ENCODE results near the gene DEFB114. TPM values are rescaled to one million over a fixed set of nuclear protein-coding genes. Genes with fewer than 3 reads are reported as not detected.
"Not testable (repeated sequence)": the region's sequence is repeated elsewhere in the genome, so short reads cannot be mapped to it uniquely, and the experiment has no call there.

Gene DEFB114
- total and polyA plus RNA-seq, 2 donors (not counting 1 experiment from before 2014, with no cell fraction given) = not detected

GRCh38 chr6:49949062-49949461, 14.9 kb downstream of the DEFB114 start:
- no peaks in the 10 kb centered on the region for H3K27me3 ChIP-seq (replicated peaks in 1 of 4; ENCODE audit: control extremely low read depth in 1 of 4, control insufficient read depth in 3 of 4, insufficient read depth in 4 of 4, low read length in 3 of 4)
- H4K20me1 ChIP-seq (ENCODE audit: control insufficient read depth, insufficient read depth, low read length, poor library complexity, severe bottlenecking) = no peaks in the 10 kb centered on the region
- Mint-ChIP-seq H3K4me1 (no peaks in the 10 kb centered on the region), H3K27me3 (no peaks in the 10 kb centered on the region), H3K9me3 (ENCODE audit: insufficient read depth) (peaks cover 14% of the 10 kb centered on the region), H3K27ac (no peak overlapping the region), H3K4me3 (no peak overlapping the region)
- no peak for DNase-seq
- no peaks in the 10 kb centered on the region for H3K4me1 ChIP-seq (ENCODE audit: control insufficient read depth in 2 of 2, insufficient read depth in 2 of 2, low read length in 2 of 2)
- 100% methylated on average over 1 of the region's 4 CpGs for WGBS (ENCODE audit: insufficient coverage)
- no peak overlapping the region for H3K4me3 ChIP-seq (ENCODE audit: control extremely low read depth in 1 of 5, extremely low read depth in 1 of 5, insufficient read depth in 1 of 5, low read depth in 2 of 5, low read length in 4 of 5)
- H3K9ac ChIP-seq (ENCODE audit: low read length) = no peak overlapping the region
- H2AFZ ChIP-seq (ENCODE audit: insufficient read depth, low read depth, low read length, poor library complexity, severe bottlenecking) = no peak overlapping the region
- intact Hi-C loops (cut with micrococcal nuclease) = no loop called here
- no peak for TF ChIP-seq CTCF (IDR thresholded peaks at IDR 0.05)
- no peak for TF ChIP-seq EZH2 (IDR thresholded peaks at IDR 0.05; ENCODE audit: borderline replicate concordance, insufficient read depth, low read depth, low read length, poor library complexity, severe bottlenecking)
- peaks cover 0 to 2% (median 0%) of the 10 kb centered on the region in 3 donors for H3K9me3 ChIP-seq (ENCODE audit: control extremely low read depth in 1 of 3, control insufficient read depth in 2 of 3, insufficient read depth in 1 of 3, low read length in 2 of 3)
- ATAC-seq (ENCODE audit: low read depth) = no peak
- H3K36me3 ChIP-seq (replicated peaks in 1 of 2; ENCODE audit: control extremely low read depth in 1 of 2, control insufficient read depth in 1 of 2, extremely low read depth in 1 of 2, insufficient read depth in 2 of 2, low read length in 1 of 2) = no peaks in the 10 kb centered on the region
- H3K79me2 ChIP-seq (ENCODE audit: control insufficient read depth, insufficient read depth, low read length) = no peaks in the 10 kb centered on the region
- ChIA-PET CTCF (no interaction called here), POLR2A (no interaction called here)
- H3K4me2 ChIP-seq (replicated peaks; ENCODE audit: low read depth, low read length, poor library complexity, severe bottlenecking) = no peak overlapping the region
- no peak overlapping the region for H3K27ac ChIP-seq (ENCODE audit: low read length in 2 of 2)

DNA sequence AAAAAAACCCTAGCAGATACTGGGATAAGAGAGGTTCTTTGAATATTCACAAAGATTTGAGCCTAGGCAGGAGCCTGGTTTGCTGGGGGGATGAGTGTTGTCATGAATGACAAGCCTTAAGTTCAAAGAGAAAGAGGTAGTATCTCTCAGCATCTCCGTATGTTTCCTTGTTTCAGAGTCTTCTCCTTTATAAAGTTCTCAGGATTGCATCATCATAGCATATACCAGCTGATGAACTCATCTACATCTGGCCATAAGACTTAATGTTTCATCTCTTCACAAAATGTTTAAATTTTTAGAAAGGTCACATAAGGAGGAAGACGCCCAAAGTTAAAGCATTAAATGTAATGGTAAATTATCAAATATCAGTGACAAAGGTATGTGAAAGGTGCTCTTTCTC, 17.1 kb downstream of the DEFB114 start:
- ATAC-seq (ENCODE audit: low read depth) = no peak
- Mint-ChIP-seq H3K27me3 (no peaks in the 10 kb centered on the region), H3K9me3 (ENCODE audit: insufficient read depth) (peaks cover 18% of the 10 kb centered on the region), H3K27ac (no peak overlapping the region), H3K4me3 (no peak overlapping the region), H3K4me1 (no peaks in the 10 kb centered on the region)
- Histone ChIP-seq H2AFZ (ENCODE audit: insufficient read depth, low read depth, low read length, poor library complexity, severe bottlenecking) (no peak overlapping the region), H3K36me3 (replicated peaks in 1 of 2; ENCODE audit: control extremely low read depth in 1 of 2, control insufficient read depth in 1 of 2, extremely low read depth in 1 of 2, insufficient read depth in 2 of 2, low read length in 1 of 2) (no peaks in the 10 kb centered on the region), H3K4me1 (ENCODE audit: control insufficient read depth in 2 of 2, insufficient read depth in 2 of 2, low read length in 2 of 2) (no peaks in the 10 kb centered on the region), H3K79me2 (ENCODE audit: control insufficient read depth, insufficient read depth, low read length) (no peaks in the 10 kb centered on the region), H3K27ac (ENCODE audit: low read length in 2 of 2) (no peak overlapping the region), H3K4me3 (ENCODE audit: control extremely low read depth in 1 of 5, extremely low read depth in 1 of 5, insufficient read depth in 1 of 5, low read depth in 2 of 5, low read length in 4 of 5) (no peak overlapping the region), H4K20me1 (ENCODE audit: control insufficient read depth, insufficient read depth, low read length, poor library complexity, severe bottlenecking) (no peaks in the 10 kb centered on the region), H3K4me2 (replicated peaks; ENCODE audit: low read depth, low read length, poor library complexity, severe bottlenecking) (no peak overlapping the region), H3K27me3 (replicated peaks in 1 of 4; ENCODE audit: control extremely low read depth in 1 of 4, control insufficient read depth in 3 of 4, insufficient read depth in 4 of 4, low read length in 3 of 4) (no peaks in the 10 kb centered on the region), H3K9me3 (ENCODE audit: control extremely low read depth in 1 of 3, control insufficient read depth in 2 of 3, insufficient read depth in 1 of 3, low read length in 2 of 3) (peaks cover 0 to 2% (median 0%) of the 10 kb centered on the region in 3 donors), H3K9ac (ENCODE audit: low read length) (no peak overlapping the region)
- no peak for DNase-seq
- WGBS (ENCODE audit: insufficient coverage) = no CpG with 5 or more reads among the region's 2 CpGs
- ChIA-PET CTCF (no interaction called here), POLR2A (no interaction called here)
- intact Hi-C loops (cut with micrococcal nuclease) = no loop called here
- no peak for TF ChIP-seq CTCF (IDR thresholded peaks at IDR 0.05)
- TF ChIP-seq EZH2 (IDR thresholded peaks at IDR 0.05; ENCODE audit: borderline replicate concordance, insufficient read depth, low read depth, low read length, poor library complexity, severe bottlenecking) = no peak

GRCh38 chr6:49944068-49944467, 19.9 kb downstream of the DEFB114 start:
- CTCF ChIA-PET; H3K4me1 ChIP-seq (ENCODE audit: control insufficient read depth in 2 of 2, insufficient read depth in 2 of 2, low read length in 2 of 2); H3K4me1 Mint-ChIP-seq; H3K27me3 Mint-ChIP-seq; H3K9ac ChIP-seq (ENCODE audit: low read length); H4K20me1 ChIP-seq (ENCODE audit: control insufficient read depth, insufficient read depth, low read length, poor library complexity, severe bottlenecking); H2AFZ ChIP-seq (ENCODE audit: insufficient read depth, low read depth, low read length, poor library complexity, severe bottlenecking); H3K4me3 ChIP-seq (ENCODE audit: control extremely low read depth in 1 of 5, extremely low read depth in 1 of 5, insufficient read depth in 1 of 5, low read depth in 2 of 5, low read length in 4 of 5); H3K4me2 ChIP-seq (replicated peaks; ENCODE audit: low read depth, low read length, poor library complexity, severe bottlenecking); ATAC-seq (ENCODE audit: low read depth); POLR2A ChIA-PET; H3K36me3 ChIP-seq (replicated peaks in 1 of 2; ENCODE audit: control extremely low read depth in 1 of 2, control insufficient read depth in 1 of 2, extremely low read depth in 1 of 2, insufficient read depth in 2 of 2, low read length in 1 of 2); H3K4me3 Mint-ChIP-seq; H3K27ac Mint-ChIP-seq; intact Hi-C loops (cut with micrococcal nuclease); H3K9me3 ChIP-seq (ENCODE audit: control extremely low read depth in 1 of 3, control insufficient read depth in 2 of 3, insufficient read depth in 1 of 3, low read length in 2 of 3); DNase-seq; H3K27ac ChIP-seq (ENCODE audit: low read length in 2 of 2); H3K79me2 ChIP-seq (ENCODE audit: control insufficient read depth, insufficient read depth, low read length); H3K27me3 ChIP-seq (replicated peaks in 1 of 4; ENCODE audit: control extremely low read depth in 1 of 4, control insufficient read depth in 3 of 4, insufficient read depth in 4 of 4, low read length in 3 of 4): not testable (repeated sequence)
- no CpG with 5 or more reads among the region's 3 CpGs for WGBS (ENCODE audit: insufficient coverage)
- H3K9me3 Mint-ChIP-seq (ENCODE audit: insufficient read depth) = peaks cover 16% of the 10 kb centered on the region
